GM21825 (cell line): ENCODE data around the gene LAMTOR2.
"Not testable (repeated sequence)": the region's sequence is repeated elsewhere in the genome, so short reads cannot be mapped to it uniquely, and the experiment has no call there.

Source experiments
- ATAC-seq: cut with Tn5 transposase; IDR thresholded peaks from one replicate; pipeline ENCODE4 v1.9.1; 2021; ENCODE audit warnings: mild to moderate bottlenecking, moderate library complexity; ENCODE audit not compliant: unreplicated experiment

The LAMTOR2 gene

DNA sequence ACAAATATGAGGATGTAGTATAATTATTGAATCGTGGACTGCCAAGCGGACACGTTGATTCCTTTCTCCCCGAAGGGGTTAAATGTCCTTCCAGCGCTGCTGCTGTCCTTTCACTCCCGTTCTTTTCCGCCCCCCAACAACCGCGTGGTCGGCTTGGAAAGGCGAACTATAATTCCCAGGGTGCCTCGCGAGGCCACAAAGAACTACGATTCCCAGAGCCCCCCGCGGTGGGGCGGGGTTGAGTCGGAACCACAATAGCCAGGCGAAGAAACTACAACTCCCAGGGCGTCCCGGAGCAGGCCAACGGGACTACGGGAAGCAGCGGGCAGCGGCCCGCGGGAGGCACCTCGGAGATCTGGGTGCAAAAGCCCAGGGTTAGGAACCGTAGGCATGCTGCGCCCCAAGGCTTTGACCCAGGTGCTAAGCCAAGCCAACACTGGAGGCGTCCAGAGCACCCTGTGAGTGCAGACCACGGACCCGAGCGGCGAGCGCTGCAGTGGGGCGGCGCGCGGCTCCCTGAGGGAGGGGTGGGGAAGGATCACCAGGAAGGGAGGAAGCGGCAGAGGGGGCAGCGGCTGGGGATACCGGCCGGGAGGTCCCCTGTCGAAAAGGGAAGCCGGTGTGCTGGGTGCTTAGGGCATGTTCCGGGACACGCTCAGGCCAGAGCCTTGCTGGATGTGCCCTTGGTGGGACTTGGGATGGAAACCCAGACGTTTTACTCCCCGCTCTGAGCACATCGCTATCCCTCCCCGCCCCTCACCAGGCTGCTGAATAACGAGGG lies at the start of gene LAMTOR2:
LAMTOR2 (plus strand) TSS at position 283 of the 781 bp plus-strand sequence; CDS start at position 391, 108 bp downstream.
- peak; percentile 65 for ATAC-seq

DNA sequence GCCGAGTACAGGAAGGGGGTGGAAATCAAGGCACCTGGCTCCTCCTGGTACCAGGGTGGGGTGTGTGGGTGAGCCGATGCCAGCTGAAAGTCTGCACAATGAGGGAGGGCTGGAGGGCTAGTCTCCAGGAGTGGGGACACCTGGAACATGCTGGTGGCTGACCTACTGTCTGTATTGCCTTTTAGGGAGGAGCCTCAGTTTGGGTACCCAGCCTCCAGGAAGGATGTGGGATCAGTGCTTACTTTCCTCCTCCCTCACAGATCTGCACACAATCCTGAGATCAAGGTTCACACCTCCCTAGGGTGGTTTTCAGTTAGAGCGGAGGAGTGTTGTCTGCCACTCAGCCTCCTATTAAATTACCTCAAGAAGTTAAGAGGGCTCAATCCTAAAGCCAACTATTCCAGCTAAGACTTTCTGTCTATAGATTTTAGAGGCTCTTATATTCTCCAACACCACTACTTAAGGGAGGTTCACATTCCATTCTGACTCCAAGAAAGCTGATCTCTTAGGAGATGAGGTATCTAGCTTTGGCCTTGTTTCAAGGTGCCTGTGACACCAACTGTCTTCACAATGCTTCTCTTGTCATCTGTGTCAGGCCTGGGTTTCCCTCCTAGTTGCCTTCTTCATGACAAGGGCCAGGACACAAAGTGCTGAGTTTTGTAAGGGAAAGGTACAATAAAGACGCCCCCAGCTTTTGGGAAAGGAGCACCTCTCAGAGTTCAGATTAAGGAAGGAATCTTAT lies 49.6 kb upstream of the LAMTOR2 start:
- no peak for ATAC-seq

DNA sequence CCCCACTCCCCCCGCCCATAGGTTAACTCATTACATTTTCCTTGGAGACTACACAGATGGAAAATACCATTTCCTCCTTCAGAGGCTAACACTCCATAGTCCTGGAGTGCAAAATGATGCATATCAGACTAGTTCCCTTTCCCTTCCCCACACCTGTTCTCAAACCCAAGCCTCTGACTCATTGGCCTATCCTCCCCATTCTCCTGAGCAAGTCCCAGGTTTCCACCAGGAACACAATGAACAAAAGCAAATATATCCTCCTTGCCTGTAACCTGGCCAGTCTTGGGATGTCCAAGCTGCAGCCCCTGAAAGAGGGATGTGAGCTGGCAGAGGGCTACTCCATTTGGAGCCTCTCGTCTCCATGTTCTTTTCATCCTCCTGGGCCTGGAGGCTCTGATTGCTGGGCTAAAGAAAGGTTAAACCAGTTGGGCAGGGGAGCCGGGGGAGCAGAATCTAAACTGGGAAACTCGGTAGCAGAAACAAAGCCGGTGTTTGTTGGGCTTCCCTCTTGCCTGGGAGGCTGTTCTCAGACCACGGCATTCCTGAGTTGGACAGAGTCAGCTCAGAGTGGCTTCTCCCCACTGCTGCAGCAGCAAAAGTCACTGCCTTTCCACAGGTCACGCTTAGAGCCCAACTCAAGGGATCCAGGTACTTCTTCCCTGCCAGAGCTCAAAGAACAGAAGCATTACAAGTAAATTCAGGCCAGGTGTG lies 47.8 kb upstream of the LAMTOR2 start:
- no peak for ATAC-seq

DNA sequence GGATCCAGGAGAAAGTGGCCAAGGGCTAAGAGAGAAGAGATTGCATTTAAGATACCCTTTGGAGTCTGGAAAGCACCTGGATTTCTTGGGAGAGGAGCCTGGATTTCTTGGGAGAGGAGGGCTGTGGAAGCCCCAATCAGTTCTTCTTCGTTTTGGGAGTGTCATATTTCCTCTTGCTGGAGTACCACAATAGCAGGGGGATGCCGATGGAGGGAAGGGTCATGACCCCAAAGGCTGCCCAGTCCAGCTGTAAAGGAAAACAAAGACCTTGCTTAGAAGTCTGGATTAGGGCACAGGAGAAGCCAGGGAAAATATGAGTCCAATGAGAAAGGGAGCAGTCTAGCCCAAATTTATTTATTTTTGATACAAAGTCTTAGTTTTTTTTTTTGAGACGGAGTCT lies 45.2 kb upstream of the LAMTOR2 start:
- no peak for ATAC-seq

DNA sequence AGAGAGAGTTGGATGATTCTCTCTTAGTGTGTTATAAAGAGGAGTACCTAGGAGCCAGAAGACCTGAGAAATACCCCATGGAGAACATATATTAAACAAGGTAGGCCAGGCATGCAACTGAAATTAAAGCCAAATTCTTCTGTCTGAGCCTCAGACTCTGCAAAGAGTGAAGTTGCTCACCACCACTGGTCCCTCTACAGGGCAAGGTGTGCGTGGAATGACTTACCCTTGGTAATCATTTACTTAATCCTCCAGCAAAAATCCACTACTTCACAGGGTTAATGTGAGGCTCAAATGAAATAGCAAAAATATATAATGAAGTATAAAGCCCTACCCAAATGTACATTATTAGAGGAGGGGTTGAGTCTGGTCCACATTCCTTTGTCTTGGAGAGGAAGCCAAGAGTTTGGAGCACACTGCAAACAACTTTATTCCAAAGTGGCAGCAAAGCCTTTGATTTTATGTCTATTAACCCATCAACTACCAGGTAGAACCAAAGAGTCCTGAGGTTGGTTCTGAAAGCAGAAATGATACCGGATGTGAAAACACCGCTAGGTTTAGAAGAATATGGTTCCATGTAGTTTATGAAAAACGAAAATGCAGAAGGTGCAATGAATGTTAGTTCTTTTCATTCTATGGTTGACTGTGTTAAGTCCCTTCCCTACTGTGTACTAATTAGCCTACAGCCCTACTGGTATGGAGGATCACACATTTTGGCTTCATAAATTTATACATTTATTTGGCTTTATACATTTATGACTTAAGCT lies 42.3 kb upstream of the LAMTOR2 start:
- peak; percentile 62 for ATAC-seq

DNA sequence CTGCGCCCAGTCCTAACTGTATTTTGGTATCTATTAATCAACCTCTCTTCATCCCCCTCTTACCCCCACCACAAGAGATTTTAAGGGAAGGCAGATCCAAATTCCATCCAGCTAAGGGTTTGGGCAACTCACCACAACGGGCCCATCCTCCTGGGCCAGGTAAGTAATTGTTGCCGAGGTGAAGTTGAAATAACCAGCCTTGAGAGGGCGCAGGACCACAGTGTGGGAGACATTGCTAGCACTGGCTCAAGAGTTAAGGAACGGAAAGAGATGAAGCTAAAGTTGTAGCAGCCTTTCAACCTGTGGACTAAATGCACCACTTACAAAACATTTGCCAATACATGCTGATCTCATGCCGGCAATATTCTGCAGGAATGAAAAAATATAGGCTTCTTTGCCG lies 39.8 kb upstream of the LAMTOR2 start:
- no peak for ATAC-seq

DNA sequence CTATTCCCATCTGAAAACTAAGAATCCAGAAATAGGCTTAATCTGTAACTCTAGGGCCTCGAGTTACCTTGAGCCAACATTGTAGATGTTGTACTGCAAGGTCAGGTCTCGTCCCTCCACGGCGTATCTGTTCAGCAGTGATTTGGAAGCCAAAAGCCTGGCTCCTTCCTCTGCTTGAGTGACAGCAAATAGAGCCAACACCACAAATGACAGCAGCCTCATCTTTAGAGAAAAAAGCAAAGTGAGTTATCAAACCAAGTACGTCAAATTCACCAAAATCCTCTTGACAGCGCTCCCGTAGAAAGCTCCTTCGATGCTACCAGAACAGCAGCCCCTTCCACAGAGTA lies 34.7 kb upstream of the LAMTOR2 start:
- ATAC-seq: no peak

DNA sequence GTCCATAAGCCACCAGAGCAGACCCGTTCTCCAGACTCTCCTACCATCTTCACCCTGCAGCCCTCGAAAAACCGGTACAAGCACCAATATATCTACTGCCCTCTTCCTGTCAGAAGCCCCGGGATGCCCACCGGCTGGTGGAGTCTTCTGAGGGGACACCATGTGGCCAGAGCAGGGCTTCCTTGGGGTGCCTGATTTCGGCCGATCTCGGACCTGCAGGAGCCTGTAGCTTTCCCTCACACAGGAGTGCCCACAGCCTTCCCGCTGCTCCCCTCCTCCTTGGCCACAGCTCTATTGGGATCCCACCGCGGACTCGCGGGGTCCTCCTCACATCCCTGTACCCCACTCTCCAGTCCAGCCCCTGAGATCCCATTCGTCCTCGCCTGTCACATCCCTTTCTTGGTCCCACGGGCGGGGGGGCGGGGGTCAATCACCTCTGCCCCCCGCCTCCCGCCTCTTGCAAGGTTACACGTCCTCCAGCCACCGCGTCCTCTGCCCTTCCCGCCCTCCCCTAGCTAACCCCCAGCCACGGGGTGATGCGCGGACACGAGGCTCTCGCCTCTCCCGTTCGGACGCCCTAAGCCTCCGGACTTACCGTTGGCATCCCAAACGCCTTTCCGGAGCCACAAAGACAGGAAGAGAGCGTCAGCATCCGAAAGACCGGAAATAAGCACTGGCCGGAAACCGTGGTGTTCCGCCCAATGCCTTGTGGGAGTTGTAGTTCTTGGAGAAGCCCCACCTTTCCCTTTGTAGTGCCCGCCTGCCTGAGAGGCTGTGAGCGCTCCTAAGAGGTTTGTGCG lies 34.1 kb upstream of the LAMTOR2 start, which contains the start of gene SSR2:
SSR2 (minus strand) TSS at position 659 of the 800 bp plus-strand sequence. CDS start 784 bp downstream, outside the sequence.
- ATAC-seq: peak; percentile 90

DNA sequence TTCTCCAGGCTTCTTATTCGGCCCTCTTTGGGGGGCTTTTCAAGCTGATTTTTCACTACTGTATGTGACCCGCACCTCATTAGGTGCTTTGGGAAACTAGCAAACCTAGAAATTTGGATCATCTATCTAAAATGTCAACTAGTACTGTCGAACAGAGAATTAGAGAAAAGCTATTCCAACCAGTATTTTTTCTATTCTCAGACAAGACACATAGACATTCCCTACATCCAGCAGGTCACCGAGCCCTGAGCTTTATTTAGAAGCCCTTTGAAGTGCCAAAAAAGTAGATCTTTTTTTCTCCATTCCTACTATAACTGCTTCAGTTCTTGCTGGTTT lies 33.5 kb upstream of the LAMTOR2 start:
- ATAC-seq: no peak

DNA sequence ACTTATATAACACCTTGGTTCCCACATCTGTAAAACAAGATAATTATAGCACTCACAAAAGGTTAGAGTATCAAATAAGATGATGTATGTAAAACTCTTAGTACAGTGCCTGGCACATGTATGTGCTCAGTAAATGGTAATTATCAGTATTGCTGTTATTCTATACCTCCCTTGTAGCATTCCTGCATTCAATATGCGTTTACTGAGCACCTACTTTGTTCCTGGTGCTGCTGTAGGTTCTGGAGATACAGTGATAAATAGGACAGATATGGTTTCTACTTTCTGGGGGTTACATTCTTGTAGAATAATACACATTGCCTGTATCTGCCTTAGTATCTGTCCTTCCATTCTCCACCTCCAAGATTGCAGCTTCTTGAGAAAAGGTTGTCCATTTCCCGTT lies 32.6 kb upstream of the LAMTOR2 start:
- no peak for ATAC-seq

DNA sequence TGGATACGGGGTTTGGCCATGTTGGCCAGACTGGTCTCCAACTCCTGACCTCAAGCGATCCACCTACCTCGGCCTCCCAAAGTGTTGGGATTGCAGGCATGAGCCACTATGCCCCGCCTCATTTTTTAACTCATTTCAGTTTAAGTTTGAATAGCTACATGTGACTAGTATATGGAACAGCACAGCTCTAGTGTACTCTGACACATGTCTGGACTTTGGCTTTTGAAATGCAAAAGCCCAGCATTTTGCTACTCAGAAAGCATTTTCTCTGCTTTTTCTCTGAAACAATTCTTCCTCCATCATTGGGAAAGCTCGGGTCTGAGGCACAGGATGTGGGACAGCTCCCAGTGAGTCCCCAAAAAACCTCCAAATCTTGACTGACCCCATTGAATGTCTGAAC lies 29.8 kb upstream of the LAMTOR2 start:
- no peak for ATAC-seq

DNA sequence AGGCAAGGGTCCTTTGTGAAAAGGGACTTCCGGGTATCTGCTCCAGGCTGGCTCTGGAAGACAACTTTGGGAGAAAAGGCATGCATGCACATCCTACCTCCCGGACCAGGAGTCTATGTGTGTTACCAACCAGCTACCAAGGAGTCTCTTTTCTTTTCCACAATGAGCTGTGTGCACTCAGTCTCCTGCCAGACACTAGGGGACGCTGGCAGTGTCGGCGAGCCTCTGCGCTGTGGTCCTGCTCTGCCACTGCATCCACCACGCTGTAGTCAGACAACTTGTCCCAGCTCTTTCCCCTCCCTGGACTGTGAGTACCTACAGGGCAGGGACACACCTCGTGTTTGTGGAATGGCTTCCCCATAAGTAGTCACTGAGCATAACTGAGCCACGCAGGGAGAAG lies 28.7 kb upstream of the LAMTOR2 start:
- no peak for ATAC-seq

DNA sequence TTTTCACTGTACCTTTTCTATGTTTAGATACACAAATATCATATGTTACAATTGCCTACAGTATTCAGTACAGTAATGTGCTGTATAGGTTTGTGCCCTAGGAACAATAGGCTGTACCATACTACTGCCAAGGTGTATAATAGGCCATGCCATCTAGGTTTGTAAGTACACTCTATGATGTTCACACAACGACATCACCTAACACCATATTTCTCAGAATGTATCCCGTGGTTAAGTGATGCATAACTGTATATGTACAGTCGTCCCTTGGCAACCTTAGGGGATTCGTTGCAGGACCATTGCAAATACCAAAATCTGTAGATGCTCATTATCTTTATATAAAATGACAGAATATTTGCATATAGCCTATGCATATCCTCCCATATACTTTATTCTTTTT lies 28.0 kb upstream of the LAMTOR2 start:
- ATAC-seq: no peak

DNA sequence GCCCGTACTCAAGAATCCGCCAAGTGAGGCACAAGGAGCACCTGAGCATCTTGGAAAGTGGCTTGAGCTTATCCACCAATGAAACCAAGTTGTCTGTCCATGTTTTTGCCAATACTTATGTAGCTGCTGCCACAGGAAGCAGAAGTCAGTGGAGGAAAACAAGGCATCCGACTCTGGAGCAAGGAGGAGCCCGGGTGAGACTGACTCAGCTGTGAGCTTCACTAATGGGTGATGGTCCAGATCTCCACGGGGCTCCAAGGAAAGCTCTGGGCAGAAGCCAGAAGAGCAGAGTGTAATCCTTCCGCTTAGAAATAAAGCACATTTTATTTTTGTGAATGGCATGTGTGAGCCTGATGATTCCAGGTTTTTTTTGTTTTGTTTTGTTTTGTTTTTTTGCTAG lies 21.6 kb upstream of the LAMTOR2 start:
- ATAC-seq: no peak

DNA sequence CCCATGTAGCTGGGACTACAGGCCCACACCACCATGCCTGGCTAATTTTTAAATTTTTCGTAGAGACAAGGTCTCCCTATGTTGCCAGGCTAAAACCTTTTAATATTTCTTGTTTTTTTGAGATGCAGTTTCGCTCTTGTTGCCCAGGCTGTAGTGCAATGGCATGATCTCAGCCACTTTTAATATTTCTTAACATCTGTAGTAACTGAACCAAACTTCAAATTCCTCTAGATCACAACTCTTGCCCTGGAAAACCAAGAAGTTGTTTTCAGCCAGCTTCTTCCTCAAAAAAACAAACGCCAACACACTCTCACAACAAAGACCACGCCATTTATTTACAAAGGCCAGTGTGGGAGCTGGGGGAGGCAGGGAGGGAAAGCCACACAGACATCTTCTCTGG lies 19.6 kb upstream of the LAMTOR2 start:
- not testable (repeated sequence) for ATAC-seq

DNA sequence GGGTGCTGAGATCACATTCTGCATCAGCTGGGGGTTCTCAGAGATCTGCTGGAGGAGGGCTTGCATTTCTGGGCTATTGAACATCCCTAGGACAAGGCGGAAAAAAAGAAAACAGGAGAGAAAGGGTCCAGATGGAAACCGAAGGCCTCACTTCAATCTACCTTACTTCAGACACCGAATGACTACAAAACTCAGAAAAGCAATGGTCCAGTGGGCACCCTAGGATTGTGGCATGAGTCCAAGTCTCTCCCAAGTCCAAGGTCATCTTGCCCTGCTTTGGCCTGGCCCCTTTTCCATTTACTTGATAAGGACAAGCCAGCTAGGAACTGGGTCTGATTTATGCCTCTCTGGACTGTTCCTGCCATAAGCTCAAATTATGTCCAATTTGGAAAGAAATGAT lies 11.8 kb upstream of the LAMTOR2 start:
- no peak for ATAC-seq

DNA sequence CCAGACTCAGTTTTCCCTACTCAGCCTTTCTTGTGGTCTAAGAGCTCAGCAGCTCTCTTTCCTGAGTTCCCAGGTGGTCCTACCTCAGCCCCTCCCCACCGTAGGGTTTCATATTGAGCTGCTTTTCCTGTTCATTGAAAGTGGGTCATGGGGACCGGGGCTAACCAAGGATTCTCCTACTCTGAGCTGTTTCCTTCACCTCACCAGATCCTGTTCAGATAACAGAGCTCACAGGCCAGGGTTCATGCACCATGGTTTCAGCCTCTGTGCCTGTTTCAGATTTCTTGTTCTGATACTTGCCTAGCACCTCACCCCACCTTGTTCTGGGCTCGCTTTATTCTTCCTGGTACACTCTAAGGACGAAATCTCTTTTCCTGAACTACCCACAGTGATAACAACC lies 9.5 kb upstream of the LAMTOR2 start:
- ATAC-seq: no peak

DNA sequence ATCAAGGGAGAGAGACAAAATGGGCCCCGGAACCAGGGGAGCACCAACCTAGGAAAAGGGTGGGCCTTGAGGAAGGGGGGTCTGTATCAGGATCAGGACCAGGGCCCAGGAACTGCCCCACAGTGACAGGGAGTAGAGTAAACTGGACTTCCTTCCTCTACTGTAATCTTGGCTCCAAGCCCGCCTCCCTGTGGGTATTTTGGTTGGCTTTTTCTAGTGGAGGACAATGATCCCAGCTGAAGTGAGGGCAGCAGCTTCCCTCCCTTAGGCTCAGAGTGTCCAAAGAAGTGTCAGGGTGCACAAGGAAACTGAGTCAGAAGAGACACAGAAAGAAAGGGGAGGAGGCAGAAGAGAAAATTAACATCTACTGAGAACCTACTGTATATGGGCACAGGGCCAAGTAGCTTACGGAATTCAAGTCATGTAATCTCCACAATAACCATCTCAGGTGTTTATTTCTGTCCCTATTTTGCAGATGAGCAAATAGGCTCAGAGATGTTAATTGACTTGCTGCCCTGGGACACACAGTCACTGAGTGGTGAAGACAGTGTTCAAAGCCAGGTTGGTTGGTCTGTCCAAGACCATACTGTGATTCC lies 5.8 kb upstream of the LAMTOR2 start:
- ATAC-seq: no peak

DNA sequence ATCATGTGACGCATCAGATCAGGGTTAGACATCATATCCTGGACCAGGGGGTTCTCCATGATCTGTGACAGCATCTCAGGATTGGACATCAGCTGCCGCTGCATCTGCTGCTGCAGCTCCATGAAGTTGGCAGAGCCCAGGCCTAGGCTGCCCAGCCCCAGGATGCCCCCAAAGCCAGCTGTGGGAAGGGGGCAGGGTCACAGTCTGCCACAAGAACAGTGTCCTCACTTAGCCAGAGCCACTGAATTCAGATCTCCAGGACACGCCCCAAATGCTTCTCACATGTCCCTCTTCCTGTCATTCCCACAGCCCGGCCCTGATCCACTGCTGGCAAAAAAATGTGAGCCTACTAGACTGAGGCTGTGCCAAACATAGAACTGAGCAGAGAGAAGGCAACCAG lies 4.2 kb upstream of the LAMTOR2 start:
- ATAC-seq: no peak
